ENCODE results near the gene MID1IP1.

Gene MID1IP1

GRCh38 chrX:38817004-38817703 lies 15.9 kb downstream of the MID1IP1 start:
- no peak for DNase-seq

- no peak for DNase-seq
Measured at GRCh38 chrX:38819163-38819562, 17.9 kb downstream of the MID1IP1 start.

- no peak for DNase-seq
Measured at GRCh38 chrX:38819709-38820108, 18.4 kb downstream of the MID1IP1 start.

GRCh38 chrX:38820751-38821150 lies 19.5 kb downstream of the MID1IP1 start:
- no peak for DNase-seq

GRCh38 chrX:38824176-38824575 lies 22.9 kb downstream of the MID1IP1 start:
- no peak for DNase-seq

GRCh38 chrX:38831949-38832348 lies 30.7 kb downstream of the MID1IP1 start:
- no peak for DNase-seq

GRCh38 chrX:38837389-38837788 lies 36.1 kb downstream of the MID1IP1 start:
- no peak for DNase-seq

- no peak for DNase-seq
Measured at GRCh38 chrX:38839277-38839676, 38.0 kb downstream of the MID1IP1 start.

GRCh38 chrX:38839944-38840343 lies 38.7 kb downstream of the MID1IP1 start:
- DNase-seq = no peak

- no peak for DNase-seq
Measured at GRCh38 chrX:38841750-38842149, 40.5 kb downstream of the MID1IP1 start.

GRCh38 chrX:38845426-38845825 lies 44.2 kb downstream of the MID1IP1 start:
- DNase-seq = no peak

GRCh38 chrX:38847206-38847902 lies 46.1 kb downstream of the MID1IP1 start:
- no peak for DNase-seq

GRCh38 chrX:38847903-38848230 lies 46.6 kb downstream of the MID1IP1 start:
- DNase-seq = no peak

- DNase-seq = no peak
Measured at GRCh38 chrX:38848671-38849455, 47.6 kb downstream of the MID1IP1 start.

GRCh38 chrX:38850807-38851544 lies 49.7 kb downstream of the MID1IP1 start:
- DNase-seq = no peak

GRCh38 chrX:38854305-38854704 lies 53.0 kb downstream of the MID1IP1 start:
- no peak for DNase-seq
